ENCODE measurements around the gene PRR14. TPM values are rescaled to one million over a fixed set of nuclear protein-coding genes. Genes with fewer than 3 reads are reported as not detected.

Gene PRR14
- total RNA-seq, 3 donors from 2014 or later (not counting 1 experiment from before 2014, with no cell fraction given) = 81.0 to 110 (median 101) TPM

DNA sequence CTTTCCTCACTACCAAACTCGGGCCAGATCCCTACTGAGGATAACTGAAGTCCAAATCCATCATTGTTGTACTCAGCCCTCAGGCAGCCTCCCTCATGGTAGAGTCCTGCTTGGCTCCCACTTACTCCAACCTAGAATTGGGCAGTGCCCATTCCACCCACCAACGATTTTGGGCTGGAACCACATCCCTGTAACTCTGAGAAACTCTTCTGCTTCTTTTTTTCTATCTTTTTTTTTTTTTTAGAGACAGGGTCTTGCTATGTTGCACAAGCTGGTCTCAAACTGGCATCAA lies 1.2 kb downstream of the PRR14 start:
- Histone ChIP-seq H3K4me1 (ENCODE audit: control insufficient read depth, insufficient read depth, low read length) (peaks cover 35% of the 10 kb centered on the region), H3K9me3 (ENCODE audit: control insufficient read depth, insufficient read depth, low read length) (no peaks in the 10 kb centered on the region), H3K4me3 (ENCODE audit: low read length) (peak overlapping the region; percentile 36), H3K27ac (ENCODE audit: low read length) (peak overlapping the region; percentile 82), H3K36me3 (ENCODE audit: control insufficient read depth, insufficient read depth, low read length) (peaks cover 44% of the 10 kb centered on the region), H3K27me3 (ENCODE audit: control insufficient read depth, insufficient read depth, low read length) (no peaks in the 10 kb centered on the region)
- 21% methylated on average over 2 of the region's 2 CpGs for WGBS (ENCODE audit: insufficient coverage)
- ATAC-seq = no peak
- H3K9me3 Mint-ChIP-seq = no peaks in the 10 kb centered on the region
- no peaks in the 10 kb centered on the region for H3K36me3 Mint-ChIP-seq
- peaks cover 32 to 37% of the 10 kb centered on the region in 2 donors for H3K4me1 Mint-ChIP-seq
- intact Hi-C loops (cut with micrococcal nuclease) = loop anchor here (5.0 kb wide), 1 partner anchor 1830 kb away; the partner anchor contains the start of gene ATXN2L
- DNase-seq = no peak
- H3K4me3 Mint-ChIP-seq = peak overlapping the region; percentile 100
- no peaks in the 10 kb centered on the region for H3K27me3 Mint-ChIP-seq (ENCODE audit: low read depth in 2 of 2)
- TF ChIP-seq, protein P1, sequence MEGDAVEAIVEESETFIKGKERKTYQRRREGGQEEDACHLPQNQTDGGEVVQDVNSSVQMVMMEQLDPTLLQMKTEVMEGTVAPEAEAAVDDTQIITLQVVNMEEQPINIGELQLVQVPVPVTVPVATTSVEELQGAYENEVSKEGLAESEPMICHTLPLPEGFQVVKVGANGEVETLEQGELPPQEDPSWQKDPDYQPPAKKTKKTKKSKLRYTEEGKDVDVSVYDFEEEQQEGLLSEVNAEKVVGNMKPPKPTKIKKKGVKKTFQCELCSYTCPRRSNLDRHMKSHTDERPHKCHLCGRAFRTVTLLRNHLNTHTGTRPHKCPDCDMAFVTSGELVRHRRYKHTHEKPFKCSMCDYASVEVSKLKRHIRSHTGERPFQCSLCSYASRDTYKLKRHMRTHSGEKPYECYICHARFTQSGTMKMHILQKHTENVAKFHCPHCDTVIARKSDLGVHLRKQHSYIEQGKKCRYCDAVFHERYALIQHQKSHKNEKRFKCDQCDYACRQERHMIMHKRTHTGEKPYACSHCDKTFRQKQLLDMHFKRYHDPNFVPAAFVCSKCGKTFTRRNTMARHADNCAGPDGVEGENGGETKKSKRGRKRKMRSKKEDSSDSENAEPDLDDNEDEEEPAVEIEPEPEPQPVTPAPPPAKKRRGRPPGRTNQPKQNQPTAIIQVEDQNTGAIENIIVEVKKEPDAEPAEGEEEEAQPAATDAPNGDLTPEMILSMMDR (IDR thresholded peaks at IDR 0.05) = no peak
- peak overlapping the region; percentile 95 to 100 for H3K27ac Mint-ChIP-seq

DNA sequence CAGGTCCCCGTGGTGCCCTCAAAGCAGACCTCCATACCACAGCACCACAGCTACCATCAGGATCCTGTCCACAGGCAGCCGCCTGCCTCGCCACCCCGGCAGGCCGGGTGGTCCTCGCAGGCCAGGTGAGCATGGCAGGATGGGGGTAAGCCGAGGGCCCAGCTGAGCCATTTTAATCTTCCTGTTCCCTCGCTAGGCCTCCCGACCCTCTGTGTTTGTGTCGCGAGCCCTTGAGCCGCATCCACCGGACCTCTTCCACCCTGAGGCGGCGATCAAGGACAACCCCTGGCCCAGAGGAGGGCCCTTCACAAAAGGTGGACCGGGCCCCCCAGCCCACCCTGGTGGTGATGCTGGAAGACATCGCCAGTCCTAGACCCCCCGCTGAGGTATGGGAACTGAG lies 2.0 kb downstream of the PRR14 start:
- TF ChIP-seq, protein P1 (IDR thresholded peaks at IDR 0.05) = no peak
- Histone ChIP-seq H3K27me3 (ENCODE audit: control insufficient read depth, insufficient read depth, low read length) (no peaks in the 10 kb centered on the region), H3K4me1 (ENCODE audit: control insufficient read depth, insufficient read depth, low read length) (peaks cover 42% of the 10 kb centered on the region), H3K27ac (ENCODE audit: low read length) (no peak overlapping the region), H3K9me3 (ENCODE audit: control insufficient read depth, insufficient read depth, low read length) (no peaks in the 10 kb centered on the region), H3K4me3 (ENCODE audit: low read length) (no peak overlapping the region), H3K36me3 (ENCODE audit: control insufficient read depth, insufficient read depth, low read length) (peaks cover 44% of the 10 kb centered on the region)
- no peaks in the 10 kb centered on the region for H3K27me3 Mint-ChIP-seq (ENCODE audit: low read depth in 2 of 2)
- no peaks in the 10 kb centered on the region for H3K36me3 Mint-ChIP-seq
- H3K4me3 Mint-ChIP-seq = peak overlapping the region; percentile 100
- peaks cover 36 to 45% of the 10 kb centered on the region in 2 donors for H3K4me1 Mint-ChIP-seq
- WGBS (ENCODE audit: insufficient coverage) = 95% methylated on average over 18 of the region's 18 CpGs
- intact Hi-C loops (cut with micrococcal nuclease) = loop anchor here (5.0 kb wide), 1 partner anchor 1830 kb away; the partner anchor contains the start of gene ATXN2L
- no peak for DNase-seq
- no peak for ATAC-seq
- peak overlapping the region; percentile 95 to 100 for H3K27ac Mint-ChIP-seq
- H3K9me3 Mint-ChIP-seq = no peaks in the 10 kb centered on the region

DNA sequence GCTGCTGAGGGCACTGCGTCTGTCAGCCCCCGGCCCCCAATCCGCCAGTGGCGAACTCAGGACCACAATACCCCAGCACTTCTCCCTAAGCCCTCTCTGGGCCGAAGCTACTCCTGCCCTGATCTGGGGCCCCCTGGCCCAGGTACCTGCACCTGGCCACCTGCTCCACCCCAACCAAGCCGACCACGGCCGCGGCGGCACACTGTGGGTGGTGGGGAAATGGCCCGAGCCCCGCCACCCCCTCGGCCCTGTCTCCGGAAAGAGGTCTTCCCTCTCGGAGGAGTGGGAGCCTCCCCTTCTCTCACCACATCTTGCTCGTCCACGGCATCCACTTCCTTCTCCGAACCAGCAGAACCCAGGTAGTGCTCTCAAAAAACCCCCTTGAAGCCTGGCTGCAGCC lies 4.1 kb downstream of the PRR14 start:
- no peaks in the 10 kb centered on the region for H3K36me3 Mint-ChIP-seq
- H3K9me3 ChIP-seq (ENCODE audit: control insufficient read depth, insufficient read depth, low read length) = no peaks in the 10 kb centered on the region
- no peaks in the 10 kb centered on the region for H3K27me3 ChIP-seq (ENCODE audit: control insufficient read depth, insufficient read depth, low read length)
- H3K4me3 Mint-ChIP-seq = no peak overlapping the region
- ATAC-seq (no peak), DNase-seq (no peak)
- no peaks in the 10 kb centered on the region for H3K27me3 Mint-ChIP-seq (ENCODE audit: low read depth in 2 of 2)
- H3K4me3 ChIP-seq (ENCODE audit: low read length) = no peak overlapping the region
- no peak overlapping the region for H3K27ac Mint-ChIP-seq
- H3K4me1 Mint-ChIP-seq = peaks cover 37 to 54% of the 10 kb centered on the region in 2 donors
- intact Hi-C loops (cut with micrococcal nuclease) = loop anchor here (5.0 kb wide), 2 partner anchors 83 to 1833 kb away; partner anchors contain the start of genes ATXN2L and ZNF688
- H3K4me1 ChIP-seq (ENCODE audit: control insufficient read depth, insufficient read depth, low read length) = peaks cover 32% of the 10 kb centered on the region
- H3K36me3 ChIP-seq (ENCODE audit: control insufficient read depth, insufficient read depth, low read length) = peaks cover 44% of the 10 kb centered on the region
- H3K9me3 Mint-ChIP-seq = no peaks in the 10 kb centered on the region
- no peak overlapping the region for H3K27ac ChIP-seq (ENCODE audit: low read length)
- WGBS (ENCODE audit: insufficient coverage) = 97% methylated on average over 18 of the region's 18 CpGs
- TF ChIP-seq, protein P1 (IDR thresholded peaks at IDR 0.05) = no peak

DNA sequence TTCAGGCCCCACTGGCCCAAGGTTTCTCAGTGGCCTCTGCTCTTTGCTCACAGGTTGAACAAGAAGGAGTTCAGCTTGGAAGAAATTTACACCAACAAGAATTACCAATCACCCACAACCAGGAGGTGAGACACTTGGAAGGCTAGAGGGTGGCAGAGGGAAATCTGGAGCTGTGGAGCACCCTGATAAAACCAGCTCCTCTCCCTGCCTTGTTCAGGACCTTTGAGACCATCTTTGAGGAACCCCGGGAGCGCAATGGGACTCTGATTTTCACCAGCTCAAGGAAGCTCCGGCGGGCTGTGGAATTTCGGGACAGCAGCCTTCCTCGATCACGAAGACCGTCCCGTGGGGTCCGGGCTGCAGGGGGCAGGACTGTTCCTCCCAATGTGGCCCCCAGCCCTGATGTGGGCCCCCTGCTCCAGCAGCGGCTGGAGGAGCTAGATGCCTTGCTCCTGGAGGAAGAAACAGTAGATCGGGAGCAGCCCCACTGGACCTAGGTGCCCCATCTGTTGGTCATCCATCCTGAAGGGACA lies 5.1 kb downstream of the PRR14 start:
- TF ChIP-seq, protein P1 (IDR thresholded peaks at IDR 0.05) = no peak
- no peak for DNase-seq
- Histone ChIP-seq H3K4me3 (ENCODE audit: low read length) (no peak overlapping the region), H3K4me1 (ENCODE audit: control insufficient read depth, insufficient read depth, low read length) (peaks cover 37% of the 10 kb centered on the region), H3K36me3 (ENCODE audit: control insufficient read depth, insufficient read depth, low read length) (peaks cover 47% of the 10 kb centered on the region), H3K27me3 (ENCODE audit: control insufficient read depth, insufficient read depth, low read length) (no peaks in the 10 kb centered on the region), H3K9me3 (ENCODE audit: control insufficient read depth, insufficient read depth, low read length) (no peaks in the 10 kb centered on the region), H3K27ac (ENCODE audit: low read length) (no peak overlapping the region)
- ATAC-seq = no peak
- 99% methylated on average over 12 of the region's 12 CpGs for WGBS (ENCODE audit: insufficient coverage)
- intact Hi-C loops (cut with micrococcal nuclease) = loop anchor here (5.0 kb wide), 1 partner anchor 84 kb away; the partner anchor contains the start of gene ZNF688
- peaks cover 34 to 54% of the 10 kb centered on the region in 2 donors for H3K4me1 Mint-ChIP-seq
- H3K9me3 Mint-ChIP-seq = no peaks in the 10 kb centered on the region
- no peaks in the 10 kb centered on the region for H3K27me3 Mint-ChIP-seq (ENCODE audit: low read depth in 2 of 2)
- H3K36me3 Mint-ChIP-seq = no peaks in the 10 kb centered on the region
- peak overlapping the region; percentile 98 to 99 for H3K27ac Mint-ChIP-seq
- H3K4me3 Mint-ChIP-seq = no peak overlapping the region
